ENCODE data around the gene PLA2G15.

DNA sequence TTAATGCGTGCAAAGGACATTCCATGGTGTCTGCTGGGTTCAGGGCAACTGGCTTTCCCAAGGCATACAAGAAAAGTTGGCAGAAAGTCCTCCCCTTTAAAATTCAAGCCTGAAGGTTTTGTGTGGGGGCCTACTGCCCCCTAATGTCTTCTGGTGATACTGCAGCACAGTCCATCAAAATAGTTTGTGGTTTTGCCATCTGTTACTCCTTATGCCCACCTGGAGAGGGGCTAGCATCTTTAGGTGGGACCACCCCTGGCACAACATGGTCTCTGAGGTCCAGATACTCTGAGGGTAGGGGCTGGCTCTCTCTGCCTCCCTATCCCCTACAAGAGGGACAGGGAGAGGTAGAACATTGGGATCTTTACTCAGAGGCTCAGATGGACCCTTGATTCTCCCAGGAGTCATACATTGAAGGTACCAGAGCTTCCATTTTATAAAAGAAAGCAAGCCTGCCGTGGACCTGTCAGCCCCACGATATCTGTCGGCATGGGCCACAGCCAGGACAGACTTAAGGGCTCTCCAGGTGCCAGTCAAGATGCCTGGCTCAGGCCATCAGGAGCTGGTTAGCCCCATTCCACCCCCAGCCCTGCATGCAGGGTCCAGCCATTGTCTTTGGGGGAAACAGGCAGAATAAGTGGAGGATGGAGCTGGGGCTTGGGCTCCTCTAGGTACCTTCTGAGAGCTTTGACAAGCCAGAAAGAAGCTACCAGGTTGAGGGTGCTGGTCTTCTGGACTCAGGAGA is 15.6 kb upstream of the PLA2G15 start:
- TF ChIP-seq CTCF (conservative IDR thresholded peaks at IDR 0.05 in 1 of 2, IDR thresholded peaks at IDR 0.05 in 1 of 2; ENCODE audit: extremely low read depth in 1 of 2, insufficient read depth in 1 of 2, low read depth in 1 of 2, low read length in 2 of 2) (peak; percentile 80 to 88), EZH2 (IDR thresholded peaks at IDR 0.05; ENCODE audit: borderline replicate concordance, low read length) (no peak)

Measured in mammary epithelial cell (primary cell).